ENCODE results near the gene DKK1. TPM values are rescaled to one million over a fixed set of nuclear protein-coding genes. Genes with fewer than 3 reads are reported as not detected.

The DKK1 gene
- total RNA-seq, 1 donor = 66.2 TPM

DNA sequence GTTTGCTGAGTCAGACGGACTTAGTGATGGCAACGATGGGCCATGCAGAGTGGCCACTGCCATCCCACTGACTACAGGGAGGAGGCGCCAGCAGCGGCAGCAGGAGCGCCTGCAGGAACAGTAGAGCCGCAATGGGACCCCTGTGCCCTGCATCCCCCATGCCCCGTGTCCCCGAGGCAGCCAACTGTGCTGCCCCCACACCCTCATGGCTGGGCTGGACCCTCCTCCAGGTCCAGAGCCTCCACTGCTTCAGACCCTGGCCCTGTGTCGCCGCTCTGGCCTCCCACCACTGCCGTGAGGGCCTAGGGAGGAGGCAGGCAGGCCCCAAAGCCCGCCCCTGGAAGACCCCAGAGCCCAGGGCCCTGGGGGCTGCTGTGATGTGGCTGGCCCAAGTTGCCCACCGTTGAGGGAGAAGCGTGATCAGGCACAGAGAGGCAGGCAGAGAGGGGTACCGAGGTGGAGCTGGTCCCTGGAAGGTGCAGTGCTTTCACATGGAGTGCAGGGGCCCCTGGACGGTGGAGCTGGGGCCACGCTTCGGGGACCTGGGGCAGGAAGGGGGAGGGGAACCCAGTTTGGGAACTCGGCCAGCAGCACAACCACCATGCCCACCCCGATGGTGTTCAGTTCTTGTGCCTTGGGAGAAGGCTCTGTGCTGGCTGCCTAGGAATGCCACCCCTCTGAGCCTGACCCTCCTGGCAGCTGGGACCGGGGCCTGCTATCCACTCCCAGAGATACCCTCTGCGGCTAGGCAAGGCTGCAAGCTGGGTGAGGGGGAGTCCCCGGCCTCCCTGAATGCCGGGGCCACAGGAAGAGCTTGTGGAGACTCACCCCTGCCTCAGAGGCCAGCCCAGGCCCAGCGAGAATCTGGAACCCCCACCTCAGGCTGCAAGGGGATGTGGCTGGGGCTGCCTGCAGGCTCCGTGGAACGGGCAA, 32.6 kb downstream of the DKK1 start:
- H3K36me3 ChIP-seq (ENCODE audit: insufficient read depth, low read length) = no peaks in the 10 kb centered on the region
- H3K79me2 ChIP-seq (ENCODE audit: insufficient read depth, low read length) = no peaks in the 10 kb centered on the region
- H2AFZ ChIP-seq (ENCODE audit: low read length) = no peak overlapping the region
- H3K4me3 ChIP-seq (ENCODE audit: insufficient read depth, low read length) = no peak overlapping the region
- H4K20me1 ChIP-seq (ENCODE audit: insufficient read depth, low read length) = no peaks in the 10 kb centered on the region
- no peak overlapping the region for H3K27ac ChIP-seq (ENCODE audit: low read depth, low read length)
- DNase-seq (ENCODE audit: insufficient read length, low spot score, missing footprints) = no peak
- H3K4me2 ChIP-seq (ENCODE audit: insufficient read depth, low read length) = no peak overlapping the region
- H3K9me3 ChIP-seq (ENCODE audit: low read depth, low read length) = no peaks in the 10 kb centered on the region
- H3K4me1 ChIP-seq (ENCODE audit: insufficient read depth, low read length) = peaks cover 5% of the 10 kb centered on the region
- TF ChIP-seq, protein P1, sequence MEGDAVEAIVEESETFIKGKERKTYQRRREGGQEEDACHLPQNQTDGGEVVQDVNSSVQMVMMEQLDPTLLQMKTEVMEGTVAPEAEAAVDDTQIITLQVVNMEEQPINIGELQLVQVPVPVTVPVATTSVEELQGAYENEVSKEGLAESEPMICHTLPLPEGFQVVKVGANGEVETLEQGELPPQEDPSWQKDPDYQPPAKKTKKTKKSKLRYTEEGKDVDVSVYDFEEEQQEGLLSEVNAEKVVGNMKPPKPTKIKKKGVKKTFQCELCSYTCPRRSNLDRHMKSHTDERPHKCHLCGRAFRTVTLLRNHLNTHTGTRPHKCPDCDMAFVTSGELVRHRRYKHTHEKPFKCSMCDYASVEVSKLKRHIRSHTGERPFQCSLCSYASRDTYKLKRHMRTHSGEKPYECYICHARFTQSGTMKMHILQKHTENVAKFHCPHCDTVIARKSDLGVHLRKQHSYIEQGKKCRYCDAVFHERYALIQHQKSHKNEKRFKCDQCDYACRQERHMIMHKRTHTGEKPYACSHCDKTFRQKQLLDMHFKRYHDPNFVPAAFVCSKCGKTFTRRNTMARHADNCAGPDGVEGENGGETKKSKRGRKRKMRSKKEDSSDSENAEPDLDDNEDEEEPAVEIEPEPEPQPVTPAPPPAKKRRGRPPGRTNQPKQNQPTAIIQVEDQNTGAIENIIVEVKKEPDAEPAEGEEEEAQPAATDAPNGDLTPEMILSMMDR (IDR thresholded peaks at IDR 0.05; ENCODE audit: extremely low read depth, low read depth, low read length) = no peak
- H3K27me3 ChIP-seq (ENCODE audit: insufficient read depth, low read length) = no peaks in the 10 kb centered on the region

DNA sequence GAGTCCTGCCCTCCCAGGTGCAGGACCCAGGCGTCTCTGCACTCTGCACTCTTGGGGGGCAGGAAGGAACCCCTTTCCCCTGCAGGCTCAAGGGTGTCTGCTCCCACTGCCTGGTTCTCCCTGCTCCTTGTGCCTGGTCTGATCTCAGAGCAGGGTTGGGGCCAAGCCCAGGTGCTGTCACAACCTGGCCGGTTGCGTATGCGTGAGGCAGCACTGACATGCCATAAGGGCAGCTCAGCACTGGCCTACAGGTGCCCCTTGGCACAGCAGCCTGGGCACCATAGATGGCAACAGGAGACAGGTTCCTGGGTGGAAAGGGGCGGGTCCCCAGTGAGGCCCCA, 33.2 kb downstream of the DKK1 start:
- DNase-seq (ENCODE audit: insufficient read length, low spot score, missing footprints) = no peak
- no peaks in the 10 kb centered on the region for H3K27me3 ChIP-seq (ENCODE audit: insufficient read depth, low read length)
- TF ChIP-seq, protein P1 (IDR thresholded peaks at IDR 0.05; ENCODE audit: extremely low read depth, low read depth, low read length) = no peak
- no peak overlapping the region for H3K4me3 ChIP-seq (ENCODE audit: insufficient read depth, low read length)
- no peaks in the 10 kb centered on the region for H3K9me3 ChIP-seq (ENCODE audit: low read depth, low read length)
- H3K27ac ChIP-seq (ENCODE audit: low read depth, low read length) = no peak overlapping the region
- no peaks in the 10 kb centered on the region for H3K36me3 ChIP-seq (ENCODE audit: insufficient read depth, low read length)
- no peak overlapping the region for H3K4me2 ChIP-seq (ENCODE audit: insufficient read depth, low read length)
- H2AFZ ChIP-seq (ENCODE audit: low read length) = no peak overlapping the region
- H4K20me1 ChIP-seq (ENCODE audit: insufficient read depth, low read length) = no peaks in the 10 kb centered on the region
- H3K4me1 ChIP-seq (ENCODE audit: insufficient read depth, low read length) = peaks cover 5% of the 10 kb centered on the region
- no peaks in the 10 kb centered on the region for H3K79me2 ChIP-seq (ENCODE audit: insufficient read depth, low read length)

- Histone ChIP-seq H3K4me2 (ENCODE audit: insufficient read depth, low read length) (no peak overlapping the region), H3K36me3 (ENCODE audit: insufficient read depth, low read length) (no peaks in the 10 kb centered on the region), H3K27ac (ENCODE audit: low read depth, low read length) (no peak overlapping the region), H3K79me2 (ENCODE audit: insufficient read depth, low read length) (no peaks in the 10 kb centered on the region), H3K27me3 (ENCODE audit: insufficient read depth, low read length) (no peaks in the 10 kb centered on the region), H3K4me3 (ENCODE audit: insufficient read depth, low read length) (no peak overlapping the region), H4K20me1 (ENCODE audit: insufficient read depth, low read length) (no peaks in the 10 kb centered on the region), H3K4me1 (ENCODE audit: insufficient read depth, low read length) (peaks cover 7% of the 10 kb centered on the region), H3K9me3 (ENCODE audit: low read depth, low read length) (no peaks in the 10 kb centered on the region), H2AFZ (ENCODE audit: low read length) (no peak overlapping the region)
- TF ChIP-seq, protein P1 (IDR thresholded peaks at IDR 0.05; ENCODE audit: extremely low read depth, low read depth, low read length) = no peak
- DNase-seq (ENCODE audit: insufficient read length, low spot score, missing footprints) = no peak
These were observed 34.0 kb downstream of the DKK1 start for GRCh38 chr10:52348037-52348564.

- Histone ChIP-seq H4K20me1 (ENCODE audit: insufficient read depth, low read length) (no peaks in the 10 kb centered on the region), H2AFZ (ENCODE audit: low read length) (no peak overlapping the region), H3K27ac (ENCODE audit: low read depth, low read length) (peak overlapping the region; percentile 16), H3K9me3 (ENCODE audit: low read depth, low read length) (no peaks in the 10 kb centered on the region), H3K4me3 (ENCODE audit: insufficient read depth, low read length) (no peak overlapping the region), H3K79me2 (ENCODE audit: insufficient read depth, low read length) (no peaks in the 10 kb centered on the region), H3K27me3 (ENCODE audit: insufficient read depth, low read length) (no peaks in the 10 kb centered on the region), H3K4me2 (ENCODE audit: insufficient read depth, low read length) (peak overlapping the region; percentile 26), H3K36me3 (ENCODE audit: insufficient read depth, low read length) (no peaks in the 10 kb centered on the region), H3K4me1 (ENCODE audit: insufficient read depth, low read length) (peaks cover 29% of the 10 kb centered on the region)
- DNase-seq (ENCODE audit: insufficient read length, low spot score, missing footprints) = no peak
- TF ChIP-seq, protein P1 (IDR thresholded peaks at IDR 0.05; ENCODE audit: extremely low read depth, low read depth, low read length) = no peak
These were observed 37.8 kb downstream of the DKK1 start for GRCh38 chr10:52351914-52352330.

Measured in osteoblast (primary cell).